Activated T-cell treated with anti-CD3 and anti-CD28 coated beads for 48 hours (primary cell): ENCODE data around the gene LRMDA.

Source experiments
- DNase-seq: peaks from one replicate; pipeline ENCODE4 v3.0.0-alpha.2; 2020; ENCODE audit warnings: low read depth

LRMDA gene

GRCh38 chr10:75957314-75958120 is 526.1 kb downstream of the LRMDA start:
- no peak for DNase-seq

DNA sequence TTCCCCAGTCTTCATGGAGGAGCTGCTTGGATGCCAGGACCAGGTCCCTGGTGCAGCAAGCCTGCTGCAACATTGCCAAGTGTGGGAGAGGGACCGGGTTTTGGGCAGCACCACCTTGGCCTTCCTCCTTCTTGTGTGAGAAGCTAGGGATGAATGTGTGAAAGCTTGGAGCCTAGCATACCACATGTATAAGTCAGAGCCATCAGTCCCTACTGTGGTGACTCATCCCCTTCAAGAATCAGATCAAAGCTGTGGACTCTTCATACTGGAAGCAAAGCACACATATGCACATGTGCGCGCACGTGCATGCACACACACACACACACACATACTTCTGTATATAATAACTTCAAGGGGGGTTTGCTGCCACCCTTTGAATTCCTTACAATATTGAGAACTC is 527.8 kb downstream of the LRMDA start:
- DNase-seq, result no peak

GRCh38 chr10:75959912-75960311 is 528.5 kb downstream of the LRMDA start:
- DNase-seq, result no peak

GRCh38 chr10:75962395-75963061 is 531.1 kb downstream of the LRMDA start:
- no peak for DNase-seq

GRCh38 chr10:75967491-75967890 is 536.1 kb downstream of the LRMDA start:
- DNase-seq, result no peak

GRCh38 chr10:75969031-75969430 is 537.6 kb downstream of the LRMDA start:
- no peak for DNase-seq

DNA sequence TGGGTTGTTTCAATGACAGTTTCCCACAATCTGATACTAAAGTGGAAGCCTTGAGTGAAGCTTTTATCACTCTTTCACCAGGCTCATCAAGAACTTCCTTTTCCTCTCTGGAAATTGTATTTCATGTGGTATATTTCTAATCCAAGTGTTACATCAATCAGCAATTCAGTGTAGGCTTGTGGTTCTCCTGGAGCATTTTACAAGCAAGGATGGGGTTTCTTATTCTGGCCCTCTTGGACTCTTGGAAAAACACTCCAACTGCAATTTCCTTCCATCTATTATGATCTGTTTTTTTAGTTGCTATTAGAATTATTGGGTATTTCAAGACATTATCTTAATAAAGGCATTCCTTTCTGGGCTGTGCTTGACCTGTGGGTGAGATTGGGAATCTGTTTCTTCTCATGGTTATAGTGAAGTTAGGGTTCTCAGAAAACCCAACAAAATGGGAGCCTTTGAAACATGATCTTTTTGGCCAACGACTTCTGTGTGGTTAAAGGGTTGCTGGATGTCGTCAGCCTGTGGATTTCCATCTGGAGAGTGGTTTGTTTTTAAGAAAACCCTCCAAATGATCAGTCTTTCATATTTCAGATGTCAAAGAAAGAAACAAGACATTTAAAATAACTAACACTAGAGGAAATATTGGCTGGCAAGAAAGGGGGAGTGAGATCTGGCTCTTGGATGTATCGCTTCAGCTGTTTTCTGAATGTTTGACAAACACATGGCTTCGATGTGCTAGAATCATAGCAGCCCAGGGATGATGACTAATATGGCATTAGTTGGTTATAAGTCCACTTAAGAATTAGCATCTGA is 540.2 kb downstream of the LRMDA start:
- DNase-seq, result no peak

DNA sequence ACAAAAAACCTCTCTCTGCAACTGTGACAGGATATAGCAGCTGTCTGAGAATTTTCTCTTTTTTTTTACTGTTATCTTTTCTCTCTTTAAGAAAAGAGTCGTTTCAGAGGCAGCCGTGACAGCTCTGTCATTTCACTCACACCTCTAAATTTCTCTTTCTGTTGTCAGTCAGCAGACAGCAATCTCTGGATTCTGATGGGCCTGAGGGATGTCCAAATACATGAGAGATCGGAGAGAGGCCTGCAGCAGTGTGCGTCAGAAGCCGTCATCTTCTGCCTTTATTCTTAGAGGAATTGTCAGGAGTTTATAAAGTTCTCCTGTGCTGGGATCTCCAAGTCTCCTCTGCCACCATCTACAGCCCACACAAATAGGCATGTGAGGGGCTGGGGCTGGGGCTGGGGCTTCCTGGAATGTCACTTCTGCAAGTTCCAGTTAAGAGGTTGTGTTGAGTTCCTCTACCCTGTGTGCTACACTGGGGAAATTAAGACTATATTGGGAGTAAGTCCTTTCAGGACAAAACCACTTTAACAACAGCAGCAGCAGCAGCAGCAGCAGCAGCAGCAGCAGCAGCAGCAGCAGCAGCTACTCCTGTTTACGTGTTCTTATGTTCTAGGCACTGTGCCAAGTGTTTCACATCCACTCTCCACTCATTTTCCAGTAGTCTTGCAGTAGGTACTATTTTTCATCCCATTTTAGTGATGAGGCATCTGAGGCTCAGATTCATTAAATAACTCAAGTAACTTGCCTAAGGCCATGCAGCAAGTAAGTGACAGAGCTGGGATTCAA is 541.3 kb downstream of the LRMDA start:
- DNase-seq, result no peak

DNA sequence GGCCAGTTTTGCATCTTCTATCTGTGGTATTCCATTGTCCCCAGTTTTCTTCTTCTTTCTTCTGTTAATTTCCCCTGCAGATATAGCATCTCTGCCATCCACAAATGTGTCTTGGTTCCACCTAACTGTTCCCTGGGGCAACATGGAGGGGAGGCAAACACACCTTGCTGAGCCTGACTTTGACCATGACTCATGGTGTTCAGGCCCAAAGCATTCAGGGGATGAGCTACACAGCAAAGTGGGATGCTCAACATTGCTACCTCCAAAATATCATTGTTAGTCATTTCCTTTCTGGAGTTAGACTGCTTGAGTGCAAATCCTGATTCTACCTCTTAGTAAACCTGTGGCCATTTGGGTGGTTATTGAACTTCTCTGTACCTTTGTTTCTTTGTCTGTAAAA is 542.7 kb downstream of the LRMDA start:
- DNase-seq, result no peak

GRCh38 chr10:75976681-75977080 is 545.3 kb downstream of the LRMDA start:
- no peak for DNase-seq

GRCh38 chr10:75977139-75977538 is 545.7 kb downstream of the LRMDA start:
- no peak for DNase-seq

DNA sequence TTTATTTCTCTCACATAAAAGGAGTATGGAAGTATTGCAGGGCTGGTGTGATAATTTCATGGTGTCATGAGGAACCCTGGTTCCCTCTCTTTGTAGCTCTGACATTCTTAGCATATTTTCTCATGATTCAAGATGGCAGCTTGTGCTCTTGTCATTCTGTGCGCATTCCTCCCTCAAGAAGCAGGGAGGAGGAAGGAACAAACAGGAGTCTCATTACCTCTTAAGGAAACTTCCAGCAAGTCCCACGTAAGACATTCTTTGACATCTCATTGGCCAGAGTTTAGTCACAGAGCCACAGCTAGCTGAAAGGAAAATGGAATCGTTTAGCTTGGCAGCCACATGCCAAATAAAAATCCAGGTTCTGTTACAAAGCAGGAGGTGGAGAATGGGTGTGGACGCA is 546.8 kb downstream of the LRMDA start:
- DNase-seq, result no peak

DNA sequence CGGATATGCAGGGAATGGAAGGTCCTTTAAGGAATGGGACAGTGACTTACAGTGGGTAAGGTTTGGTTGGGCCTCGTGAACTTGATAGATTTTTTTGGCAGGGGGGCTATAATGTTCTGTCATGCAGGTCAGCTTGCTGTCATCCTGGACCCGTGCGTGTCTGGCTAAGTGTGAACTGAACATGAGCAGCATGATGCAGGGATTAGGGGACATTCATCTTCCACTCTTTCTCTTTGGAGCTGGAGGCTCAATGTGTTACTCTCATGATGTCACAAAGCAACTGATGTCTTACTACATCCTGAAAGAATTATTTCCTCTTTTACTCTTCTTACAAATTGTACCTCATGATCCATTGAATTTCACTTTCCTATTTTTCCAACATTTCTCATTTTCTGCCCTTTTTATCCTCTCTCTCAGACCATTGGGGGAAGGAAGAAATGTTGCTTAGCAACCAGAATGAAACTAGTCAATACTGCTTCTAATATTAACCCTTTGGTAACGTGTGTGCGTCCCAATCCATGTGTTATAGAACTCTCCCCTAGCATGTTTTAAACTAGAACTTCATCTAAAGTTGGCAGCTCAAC is 549.1 kb downstream of the LRMDA start:
- DNase-seq, result no peak

- no peak for DNase-seq
Observed at GRCh38 chr10:75982611-75983369, 551.4 kb downstream of the LRMDA start.

DNA sequence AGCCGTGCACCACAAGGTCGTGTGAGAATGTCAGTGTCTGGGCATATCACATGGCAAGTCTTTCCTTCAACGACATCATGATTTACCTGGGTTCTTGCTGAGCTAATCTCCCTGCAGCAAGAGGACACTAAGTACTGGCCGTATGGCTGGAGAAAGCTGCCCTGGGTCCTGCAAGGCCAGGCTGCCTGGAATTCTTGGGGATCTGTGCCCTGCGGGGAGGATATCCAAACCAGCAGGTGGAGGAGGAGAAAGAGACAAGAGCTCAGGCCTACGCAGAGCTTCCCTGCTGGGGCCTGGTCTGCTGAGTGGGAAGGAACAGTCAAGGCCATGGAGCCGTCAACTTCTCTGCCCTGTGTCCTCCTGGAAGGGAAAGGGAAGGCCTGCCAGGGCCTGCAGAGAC is 552.6 kb downstream of the LRMDA start:
- DNase-seq, result no peak

GRCh38 chr10:75987616-75988015 is 556.2 kb downstream of the LRMDA start:
- no peak for DNase-seq

- no peak for DNase-seq
Observed at GRCh38 chr10:75994357-75995040, 563.1 kb downstream of the LRMDA start.

DNA sequence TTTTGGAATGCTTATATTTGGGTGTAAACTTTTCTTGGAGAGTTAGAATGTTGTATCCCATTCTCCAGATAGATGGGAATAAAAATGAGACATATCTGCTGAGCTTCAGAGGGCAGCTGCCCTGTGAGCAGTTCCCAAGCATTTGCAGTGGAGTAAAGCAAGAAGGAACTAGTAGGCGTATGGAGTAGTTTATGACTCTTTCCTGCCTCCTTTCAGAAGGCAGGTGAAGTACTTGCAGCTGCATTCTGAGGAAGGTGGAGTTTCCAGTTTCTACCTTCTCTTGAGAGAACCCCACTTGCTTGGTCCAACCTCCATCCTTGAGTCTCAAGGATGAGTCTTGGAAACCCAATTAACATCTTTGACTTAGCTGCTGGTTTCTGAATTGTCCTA is 563.6 kb downstream of the LRMDA start:
- DNase-seq, result no peak

DNA sequence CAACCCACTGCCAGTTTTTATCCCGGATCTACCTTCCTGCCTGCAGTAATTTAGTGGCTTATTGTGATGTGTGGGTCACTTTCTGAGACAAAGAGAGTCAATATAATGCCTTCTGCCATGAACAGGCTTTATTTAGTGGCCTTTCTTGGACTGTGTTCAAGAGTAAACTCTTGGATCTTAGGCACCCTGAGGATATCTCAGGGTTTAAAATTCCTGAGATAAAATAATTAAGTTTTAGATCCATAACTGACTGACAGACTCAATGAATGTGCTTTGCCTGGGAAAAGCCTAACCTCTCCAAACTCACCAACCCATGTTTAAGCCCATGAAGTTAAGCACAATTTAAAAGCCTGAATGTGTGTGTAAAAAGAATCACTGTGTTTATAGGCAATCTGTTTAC is 564.3 kb downstream of the LRMDA start:
- no peak for DNase-seq

GRCh38 chr10:75999001-75999400 is 567.6 kb downstream of the LRMDA start:
- no peak for DNase-seq
